ENCODE data around the gene CFAP74. TPM values are rescaled to one million over a fixed set of nuclear protein-coding genes. Genes with fewer than 3 reads are reported as not detected.

Gene CFAP74
- total and polyA plus RNA-seq, 2 of the 13 experiments (the other 11 are each of a cell fraction or from before 2014, with no cell fraction given): 0.27 to 0.62 TPM

DNA sequence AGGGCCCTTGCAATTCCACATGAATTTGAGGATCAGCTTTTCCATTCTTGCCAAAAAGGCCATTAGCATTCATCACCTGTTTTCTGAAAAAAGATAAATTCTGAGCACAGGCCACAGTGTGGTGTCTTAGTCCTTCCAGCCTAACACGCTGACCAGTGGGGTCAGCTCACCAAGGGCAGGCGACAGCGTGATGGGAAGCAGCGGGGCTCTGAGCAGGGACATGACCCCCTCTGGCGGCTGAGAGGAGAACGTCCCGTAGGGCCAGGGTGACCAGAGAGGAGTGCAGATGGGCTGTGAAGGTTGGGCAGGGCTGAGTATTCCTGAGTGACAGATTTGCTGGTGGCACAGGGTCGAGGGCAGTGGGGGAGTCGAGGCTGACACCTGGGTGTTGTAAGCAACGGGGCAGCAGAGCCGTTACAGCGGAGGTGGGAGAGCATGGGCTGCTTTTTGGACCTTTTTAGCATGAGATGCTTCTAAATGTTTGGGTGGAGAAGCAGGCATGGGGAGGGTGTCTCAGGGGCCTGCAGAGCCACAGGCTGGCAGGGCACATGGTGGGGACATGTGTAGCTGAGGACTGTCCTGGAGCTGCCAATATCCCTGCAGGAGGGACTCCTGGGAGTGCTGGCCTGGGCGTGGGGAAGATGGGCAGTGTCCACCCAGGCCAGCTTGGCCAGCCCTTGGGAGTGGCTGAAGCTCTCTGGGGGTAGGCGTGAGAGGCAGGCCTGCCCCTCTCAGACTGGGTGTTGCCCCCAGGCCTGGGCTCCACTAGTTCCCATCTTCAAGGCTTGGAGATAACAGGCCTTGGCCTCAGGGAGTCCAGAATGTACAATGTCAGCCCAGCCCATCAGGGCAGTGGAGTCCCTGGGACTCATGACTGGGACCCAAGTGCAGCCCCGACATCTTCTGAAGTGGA lies 97.1 kb downstream of the CFAP74 start (continued):
- no peak for TF ChIP-seq ZNF709 (CRISPR knock-in tag; IDR thresholded peaks at IDR 0.05)
- no peak for TF ChIP-seq KMT2A (CRISPR knock-in tag; IDR thresholded peaks at IDR 0.05)
- TF ChIP-seq ZNF333 (CRISPR knock-in tag; IDR thresholded peaks at IDR 0.05; ENCODE audit: borderline replicate concordance): no peak
- no peak for TF ChIP-seq LBX2 (CRISPR knock-in tag; IDR thresholded peaks at IDR 0.05; ENCODE audit: borderline replicate concordance)
- TF ChIP-seq DMAP1 (CRISPR knock-in tag; IDR thresholded peaks at IDR 0.05): no peak
- TF ChIP-seq HDAC2 (CRISPR knock-in tag; IDR thresholded peaks at IDR 0.05): peak; percentile 60; the same call in 1 of the 2 replicates
- TF ChIP-seq, protein P1, sequence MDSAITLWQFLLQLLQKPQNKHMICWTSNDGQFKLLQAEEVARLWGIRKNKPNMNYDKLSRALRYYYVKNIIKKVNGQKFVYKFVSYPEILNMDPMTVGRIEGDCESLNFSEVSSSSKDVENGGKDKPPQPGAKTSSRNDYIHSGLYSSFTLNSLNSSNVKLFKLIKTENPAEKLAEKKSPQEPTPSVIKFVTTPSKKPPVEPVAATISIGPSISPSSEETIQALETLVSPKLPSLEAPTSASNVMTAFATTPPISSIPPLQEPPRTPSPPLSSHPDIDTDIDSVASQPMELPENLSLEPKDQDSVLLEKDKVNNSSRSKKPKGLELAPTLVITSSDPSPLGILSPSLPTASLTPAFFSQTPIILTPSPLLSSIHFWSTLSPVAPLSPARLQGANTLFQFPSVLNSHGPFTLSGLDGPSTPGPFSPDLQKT (CRISPR knock-in tag; IDR thresholded peaks at IDR 0.05; ENCODE audit: borderline replicate concordance): no peak
- 0 out of 2 replicates have a peak, but pooled peaks have one; percentile 63 for TF ChIP-seq MIER2 (CRISPR knock-in tag; IDR thresholded peaks at IDR 0.05)
- no peak for TF ChIP-seq FOXA1 (IDR thresholded peaks at IDR 0.05)
- TF ChIP-seq FOXA1 (CRISPR knock-in tag; IDR thresholded peaks at IDR 0.05): no peak
- TF ChIP-seq PLRG1 (conservative IDR thresholded peaks at IDR 0.05): no peak
- TF ChIP-seq TP53 (CRISPR knock-in tag; conservative IDR thresholded peaks at IDR 0.05): no peak
- TF ChIP-seq E2F2 (CRISPR knock-in tag; IDR thresholded peaks at IDR 0.05; ENCODE audit: borderline replicate concordance): no peak
- no peak for TF ChIP-seq PAX8 (CRISPR knock-in tag; IDR thresholded peaks at IDR 0.05; ENCODE audit: borderline replicate concordance)
- TF ChIP-seq JUN (CRISPR knock-in tag; IDR thresholded peaks at IDR 0.05): no peak
- TF ChIP-seq DZIP1 (CRISPR knock-in tag; IDR thresholded peaks at IDR 0.05): no peak
- no peak for TF ChIP-seq ZNF292 (CRISPR knock-in tag; IDR thresholded peaks at IDR 0.05; ENCODE audit: borderline replicate concordance, low read depth)
- no peak for TF ChIP-seq RAD51 (IDR thresholded peaks at IDR 0.05; ENCODE audit: borderline replicate concordance)
- peak; percentile 89 for TF ChIP-seq ESRRA (CRISPR knock-in tag; IDR thresholded peaks at IDR 0.05; ENCODE audit: low read depth)
- TF ChIP-seq ZMAT3 (CRISPR knock-in tag; conservative IDR thresholded peaks at IDR 0.05): no peak
- no peak for TF ChIP-seq NAIF1 (CRISPR knock-in tag; IDR thresholded peaks at IDR 0.05; ENCODE audit: borderline replicate concordance)
- TF ChIP-seq ZNF605 (CRISPR knock-in tag; IDR thresholded peaks at IDR 0.05): no peak
- TF ChIP-seq HOXA9 (CRISPR knock-in tag; IDR thresholded peaks at IDR 0.05; ENCODE audit: borderline replicate concordance): no peak
- no peak for TF ChIP-seq THAP7 (CRISPR knock-in tag; IDR thresholded peaks at IDR 0.05)
- TF ChIP-seq ZNF558 (CRISPR knock-in tag; IDR thresholded peaks at IDR 0.05; ENCODE audit: borderline replicate concordance): no peak

Measured in HepG2 (cell line).